ENCODE results near the gene THOP1.

The THOP1 gene

DNA sequence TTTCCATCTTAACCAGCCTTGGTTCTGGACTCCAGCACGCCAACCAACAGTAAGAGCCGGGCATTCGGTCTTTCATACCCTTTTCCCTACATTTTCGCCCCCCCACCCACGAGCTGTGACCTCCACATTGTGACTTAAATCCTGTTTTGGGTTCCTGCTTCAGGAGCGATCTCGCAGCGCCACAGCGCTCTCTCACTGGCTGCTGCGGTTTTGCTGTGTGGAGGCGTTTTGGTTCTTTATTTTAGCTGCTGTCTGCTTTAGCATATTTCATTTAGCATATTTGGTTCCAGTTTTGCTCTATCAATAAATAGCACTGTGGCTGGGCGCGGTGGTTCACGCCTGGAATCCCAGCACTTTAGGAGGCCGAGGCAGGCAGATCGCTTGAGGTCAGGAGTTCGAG is 25.9 kb upstream of the THOP1 start:
- H3K4me1 ChIP-seq (ENCODE audit: control insufficient read depth in 1 of 2, insufficient read depth in 1 of 2, low read depth in 1 of 2, low read length in 1 of 2) = no peaks in the 10 kb centered on the region
- H3K27me3 ChIP-seq = no peaks in the 10 kb centered on the region
- TF ChIP-seq, protein P1, sequence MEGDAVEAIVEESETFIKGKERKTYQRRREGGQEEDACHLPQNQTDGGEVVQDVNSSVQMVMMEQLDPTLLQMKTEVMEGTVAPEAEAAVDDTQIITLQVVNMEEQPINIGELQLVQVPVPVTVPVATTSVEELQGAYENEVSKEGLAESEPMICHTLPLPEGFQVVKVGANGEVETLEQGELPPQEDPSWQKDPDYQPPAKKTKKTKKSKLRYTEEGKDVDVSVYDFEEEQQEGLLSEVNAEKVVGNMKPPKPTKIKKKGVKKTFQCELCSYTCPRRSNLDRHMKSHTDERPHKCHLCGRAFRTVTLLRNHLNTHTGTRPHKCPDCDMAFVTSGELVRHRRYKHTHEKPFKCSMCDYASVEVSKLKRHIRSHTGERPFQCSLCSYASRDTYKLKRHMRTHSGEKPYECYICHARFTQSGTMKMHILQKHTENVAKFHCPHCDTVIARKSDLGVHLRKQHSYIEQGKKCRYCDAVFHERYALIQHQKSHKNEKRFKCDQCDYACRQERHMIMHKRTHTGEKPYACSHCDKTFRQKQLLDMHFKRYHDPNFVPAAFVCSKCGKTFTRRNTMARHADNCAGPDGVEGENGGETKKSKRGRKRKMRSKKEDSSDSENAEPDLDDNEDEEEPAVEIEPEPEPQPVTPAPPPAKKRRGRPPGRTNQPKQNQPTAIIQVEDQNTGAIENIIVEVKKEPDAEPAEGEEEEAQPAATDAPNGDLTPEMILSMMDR (IDR thresholded peaks at IDR 0.05) = no peak
- no peaks in the 10 kb centered on the region for H3K9me3 ChIP-seq
- H3K36me3 ChIP-seq = peaks cover 92% of the 10 kb centered on the region
- no peak overlapping the region for H3K4me3 ChIP-seq (ENCODE audit: low read depth in 1 of 2, low read length in 1 of 2)
- H3K27ac ChIP-seq = no peak overlapping the region

DNA sequence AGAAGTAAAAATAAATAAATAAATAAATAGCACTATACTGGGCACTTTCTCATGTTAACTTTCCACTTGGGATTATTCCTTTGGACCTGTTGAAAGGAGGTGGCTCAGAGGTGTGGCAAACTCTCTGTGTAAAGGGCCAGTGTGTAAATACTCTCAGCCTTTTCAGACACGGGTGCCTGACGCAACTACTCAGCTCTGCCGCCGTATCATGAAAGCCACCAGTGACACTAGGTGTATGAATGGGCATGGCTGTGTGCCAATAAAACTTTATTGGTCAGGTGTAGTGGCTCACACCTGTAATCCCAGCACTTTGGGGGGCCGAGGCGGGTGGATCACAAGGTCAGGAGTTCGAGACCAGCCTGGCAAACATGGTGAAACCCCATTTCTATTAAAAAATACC is 25.3 kb upstream of the THOP1 start:
- peaks cover 92% of the 10 kb centered on the region for H3K36me3 ChIP-seq
- TF ChIP-seq, protein P1 (IDR thresholded peaks at IDR 0.05) = no peak
- H3K27ac ChIP-seq = no peak overlapping the region
- H3K9me3 ChIP-seq = no peaks in the 10 kb centered on the region
- no peak overlapping the region for H3K4me3 ChIP-seq (ENCODE audit: low read depth in 1 of 2, low read length in 1 of 2)
- H3K27me3 ChIP-seq = no peaks in the 10 kb centered on the region
- no peaks in the 10 kb centered on the region for H3K4me1 ChIP-seq (ENCODE audit: control insufficient read depth in 1 of 2, insufficient read depth in 1 of 2, low read depth in 1 of 2, low read length in 1 of 2)

DNA sequence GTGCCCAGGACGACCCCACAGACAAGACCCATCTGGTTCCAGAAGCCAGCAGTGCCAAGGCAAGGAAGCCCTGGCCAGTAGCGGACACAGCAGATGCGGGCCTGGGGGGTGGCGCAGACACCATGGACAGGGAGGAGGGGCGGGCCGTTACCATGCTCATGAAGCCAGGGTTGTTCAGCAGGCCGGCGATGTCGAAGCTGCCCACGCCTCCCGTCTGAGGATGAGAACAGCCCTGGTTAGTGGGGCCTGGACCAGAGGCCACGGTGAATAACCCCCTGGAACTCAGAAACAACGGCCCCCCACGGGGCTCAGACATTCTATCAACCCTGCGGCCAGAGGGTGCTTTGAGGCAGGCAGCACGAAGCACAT is 24.0 kb upstream of the THOP1 start:
- Histone ChIP-seq H3K4me1 (ENCODE audit: control insufficient read depth in 1 of 2, insufficient read depth in 1 of 2, low read depth in 1 of 2, low read length in 1 of 2) (no peaks in the 10 kb centered on the region), H3K36me3 (peaks cover 95% of the 10 kb centered on the region), H3K27ac (no peak overlapping the region), H3K9me3 (no peaks in the 10 kb centered on the region), H3K27me3 (no peaks in the 10 kb centered on the region), H3K4me3 (ENCODE audit: low read depth in 1 of 2, low read length in 1 of 2) (no peak overlapping the region)
- TF ChIP-seq, protein P1 (IDR thresholded peaks at IDR 0.05) = no peak

DNA sequence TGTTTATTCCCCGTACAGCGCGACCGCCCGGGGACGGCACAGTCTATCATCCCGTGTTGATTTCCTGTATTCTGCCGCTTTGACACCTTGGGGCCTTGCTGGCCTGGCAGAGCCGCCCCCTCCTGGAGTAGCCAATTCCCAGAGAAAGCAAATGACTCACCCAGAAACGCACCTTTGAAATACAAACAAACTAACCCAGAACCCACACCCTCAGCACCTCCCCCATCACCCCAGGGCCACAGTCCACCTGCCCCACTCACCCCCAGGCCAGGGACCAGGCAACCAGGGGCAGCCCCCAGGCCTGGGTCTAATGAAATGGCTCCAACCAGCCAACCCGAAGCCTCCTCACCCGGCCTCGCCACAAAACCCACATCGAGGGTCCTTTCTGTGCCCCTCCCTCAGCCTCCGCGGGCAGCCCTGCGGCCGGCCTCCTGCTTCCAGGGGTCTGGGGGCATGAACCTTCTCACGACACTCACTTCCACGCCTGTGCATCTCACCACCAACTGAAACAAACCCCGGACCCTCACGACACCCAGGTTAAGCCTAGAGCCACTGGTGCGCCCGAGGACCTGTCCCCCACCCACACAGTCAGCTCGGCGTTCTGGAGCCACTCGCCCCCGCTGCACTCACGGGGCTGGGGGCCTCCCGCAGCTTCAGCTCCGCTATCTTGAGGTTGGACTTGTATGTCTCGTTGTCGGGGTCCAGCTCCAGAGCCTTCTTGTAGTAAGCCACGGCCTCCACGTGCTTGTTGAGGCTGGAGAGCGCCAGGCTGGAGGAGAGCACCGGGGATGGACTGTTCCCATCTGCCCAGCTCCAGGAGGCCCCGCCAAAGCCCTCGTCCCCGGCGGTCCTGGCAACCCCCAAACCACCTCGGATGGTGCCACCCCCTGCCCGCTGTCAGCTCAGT is 23.2 kb upstream of the THOP1 start:
- H3K9me3 ChIP-seq = no peaks in the 10 kb centered on the region
- H3K27me3 ChIP-seq = no peaks in the 10 kb centered on the region
- peaks cover 95% of the 10 kb centered on the region for H3K36me3 ChIP-seq
- TF ChIP-seq, protein P1 (IDR thresholded peaks at IDR 0.05) = no peak
- H3K27ac ChIP-seq = no peak overlapping the region
- H3K4me3 ChIP-seq (ENCODE audit: low read depth in 1 of 2, low read length in 1 of 2) = no peak overlapping the region
- H3K4me1 ChIP-seq (ENCODE audit: control insufficient read depth in 1 of 2, insufficient read depth in 1 of 2, low read depth in 1 of 2, low read length in 1 of 2) = no peaks in the 10 kb centered on the region

DNA sequence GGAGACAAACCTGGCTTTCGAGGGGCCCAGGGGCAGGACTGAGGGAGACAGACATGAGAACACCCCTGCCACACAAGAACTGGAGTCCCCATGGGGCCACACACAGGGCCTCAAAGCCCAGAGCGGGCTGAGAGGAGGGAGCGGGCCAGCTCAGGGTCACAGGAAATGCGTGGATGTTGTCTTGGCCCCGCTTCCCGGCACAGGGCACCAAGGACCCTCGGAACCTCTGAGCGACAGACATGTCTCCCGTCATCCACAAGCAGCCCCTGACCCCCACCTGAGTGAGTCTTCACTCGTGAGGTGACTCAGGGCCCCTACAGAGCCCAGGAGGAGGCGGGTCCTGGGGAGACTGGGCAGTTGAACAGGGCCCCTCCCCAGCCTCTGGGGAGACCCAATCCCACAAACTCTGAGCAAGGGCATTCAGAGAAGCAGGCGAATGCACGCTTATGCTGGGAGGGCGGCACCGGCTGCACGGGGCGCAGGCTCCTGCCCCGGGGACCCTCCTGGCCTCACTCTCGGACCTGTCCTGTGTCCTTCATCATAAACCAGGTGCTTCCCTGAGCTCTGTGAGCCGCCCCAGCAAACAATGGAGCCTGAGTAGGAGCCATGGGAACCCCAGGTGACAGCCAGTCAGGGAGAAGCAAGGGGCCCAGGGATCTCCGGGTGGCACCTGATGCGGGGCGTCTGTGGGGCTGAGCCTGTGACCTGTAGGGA is 22.4 kb upstream of the THOP1 start:
- Histone ChIP-seq H3K36me3 (peaks cover 95% of the 10 kb centered on the region), H3K27me3 (no peaks in the 10 kb centered on the region), H3K4me3 (ENCODE audit: low read depth in 1 of 2, low read length in 1 of 2) (no peak overlapping the region), H3K9me3 (no peaks in the 10 kb centered on the region), H3K4me1 (ENCODE audit: control insufficient read depth in 1 of 2, insufficient read depth in 1 of 2, low read depth in 1 of 2, low read length in 1 of 2) (no peaks in the 10 kb centered on the region), H3K27ac (no peak overlapping the region)
- TF ChIP-seq, protein P1 (IDR thresholded peaks at IDR 0.05) = no peak
